NCI-H2107 treated with DMSO at 0.1 percent for 48 hours (cell line): Measurements from ENCODE around the gene ENDOV.

ENCODE experiments used
- DNase-seq: peaks from one replicate; lab custom pipeline; 2025; ENCODE audit not compliant: unreplicated experiment; lab: John Stamatoyannopoulos, UW

The ENDOV gene

DNA sequence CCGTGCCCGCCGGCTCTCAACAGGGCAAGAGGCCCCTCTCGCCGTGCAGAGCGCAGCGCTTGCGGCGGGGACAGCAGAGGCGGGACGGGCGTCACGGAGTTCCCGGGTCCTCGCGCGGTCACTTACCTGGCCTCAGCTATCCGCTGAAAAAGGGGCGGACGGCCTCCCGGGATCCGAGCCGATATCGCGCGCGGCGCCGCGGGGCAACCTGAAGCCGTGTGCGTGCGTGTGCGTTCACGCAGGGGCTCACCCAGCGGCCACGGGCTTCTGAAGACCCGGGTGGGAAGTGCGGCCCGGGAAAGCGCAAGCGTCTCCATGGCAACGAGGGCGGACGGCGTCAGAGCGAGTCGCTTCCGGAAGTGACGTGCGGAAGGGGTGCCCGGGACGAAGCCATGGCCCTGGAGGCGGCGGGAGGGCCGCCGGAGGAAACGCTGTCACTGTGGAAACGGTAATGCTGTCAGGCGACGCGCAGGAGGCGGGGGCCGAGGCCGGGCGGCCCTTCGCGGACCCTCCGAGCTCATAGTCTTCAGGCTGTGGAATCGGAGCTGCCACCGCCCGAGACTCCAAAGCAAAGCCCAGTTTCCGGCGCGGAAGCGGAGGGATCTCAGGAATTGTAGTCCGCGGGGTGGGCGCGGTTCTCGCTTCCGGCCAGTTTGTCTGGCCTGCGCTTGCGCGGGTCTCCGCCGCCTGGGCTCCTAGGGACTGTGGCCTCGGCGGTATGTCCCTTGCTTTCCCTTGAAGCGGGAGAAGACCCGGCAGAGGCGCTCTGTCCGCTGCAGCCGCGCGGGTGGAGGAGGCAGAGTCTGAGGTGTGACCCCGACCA lies at the start of gene ENDOV:
Gene ENDOV, plus strand, starts transcription at position 365 of the 823 bp plus-strand sequence. Its CDS starts 28 bp downstream, at position 393.
- peak; percentile 78 for DNase-seq

DNA sequence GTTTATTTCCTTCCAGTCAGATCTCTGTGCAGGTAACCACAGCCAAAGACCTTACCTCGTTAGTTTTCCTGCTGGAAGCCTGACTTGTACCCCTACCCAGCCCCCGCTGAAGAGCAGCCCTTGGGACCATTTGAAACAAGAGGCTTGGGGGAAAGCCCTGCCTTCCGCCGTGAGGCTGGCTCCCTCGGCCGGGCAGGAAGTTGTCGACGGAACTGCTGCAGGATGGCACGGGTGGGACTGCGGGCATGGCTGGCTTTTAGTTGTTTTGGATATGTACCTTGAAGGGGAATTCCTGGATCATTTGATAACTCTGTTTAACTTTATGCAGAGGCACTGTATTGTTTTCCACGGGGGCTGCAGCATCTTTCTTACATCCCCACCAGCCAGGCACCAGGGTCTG lies 49.0 kb upstream of the ENDOV start:
- DNase-seq: no peak

DNA sequence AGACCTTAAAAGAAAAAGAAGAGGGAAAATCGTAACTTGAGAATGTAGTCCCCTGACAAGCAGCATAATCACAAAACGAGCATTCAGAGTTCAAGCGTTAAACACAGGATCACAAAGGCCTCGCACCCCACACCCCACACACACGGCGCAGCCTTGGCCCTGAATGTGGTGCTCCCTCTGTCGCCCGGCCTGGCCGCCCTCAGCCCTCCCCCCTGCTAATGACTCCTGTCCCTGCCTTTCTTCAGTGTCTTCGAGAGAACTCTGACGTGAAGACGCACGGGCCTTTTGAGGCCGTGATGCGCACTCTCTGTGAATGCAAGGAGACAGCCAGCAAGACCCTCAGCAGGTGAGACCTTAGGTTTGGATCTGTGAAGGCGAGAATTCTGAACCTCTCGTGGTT lies 47.5 kb upstream of the ENDOV start:
- no peak for DNase-seq

DNA sequence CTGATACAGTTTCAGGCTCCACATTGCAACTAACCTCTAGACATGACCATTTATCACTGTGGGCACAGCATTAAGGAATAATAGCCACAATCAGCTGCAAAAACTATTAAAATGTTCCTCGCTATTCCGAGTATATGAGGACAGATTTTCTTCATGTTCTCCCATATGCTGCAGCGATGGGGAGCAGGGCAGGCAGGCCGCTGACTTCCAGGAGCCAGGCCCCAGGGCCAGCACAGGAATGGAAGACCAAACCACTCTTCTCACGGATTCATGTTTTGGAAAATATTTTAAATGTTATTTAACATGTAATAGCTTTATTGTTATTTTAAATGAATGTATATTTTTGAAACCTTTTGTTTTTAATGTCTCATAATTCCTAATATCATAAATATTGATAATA lies 43.8 kb upstream of the ENDOV start:
- DNase-seq: no peak

DNA sequence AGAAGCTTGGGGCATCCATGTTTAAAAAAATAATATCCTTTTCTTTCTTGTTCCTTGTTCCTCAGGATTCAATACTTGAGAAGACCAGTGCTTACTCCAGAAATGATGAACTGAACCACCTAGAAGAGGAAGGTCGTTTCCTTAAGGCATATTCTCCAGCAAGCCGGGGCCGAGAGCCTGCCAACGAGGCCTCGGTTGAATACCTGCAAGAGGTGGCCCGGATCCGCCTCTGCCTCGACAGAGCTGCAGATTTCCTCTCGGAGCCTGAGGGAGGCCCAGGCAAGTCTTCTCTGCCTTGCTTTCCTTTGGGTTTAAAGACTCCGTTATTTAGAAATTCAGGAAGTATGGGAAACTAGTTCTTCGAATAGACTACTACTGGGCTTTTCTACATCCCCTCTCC lies 42.5 kb upstream of the ENDOV start:
- DNase-seq: no peak

DNA sequence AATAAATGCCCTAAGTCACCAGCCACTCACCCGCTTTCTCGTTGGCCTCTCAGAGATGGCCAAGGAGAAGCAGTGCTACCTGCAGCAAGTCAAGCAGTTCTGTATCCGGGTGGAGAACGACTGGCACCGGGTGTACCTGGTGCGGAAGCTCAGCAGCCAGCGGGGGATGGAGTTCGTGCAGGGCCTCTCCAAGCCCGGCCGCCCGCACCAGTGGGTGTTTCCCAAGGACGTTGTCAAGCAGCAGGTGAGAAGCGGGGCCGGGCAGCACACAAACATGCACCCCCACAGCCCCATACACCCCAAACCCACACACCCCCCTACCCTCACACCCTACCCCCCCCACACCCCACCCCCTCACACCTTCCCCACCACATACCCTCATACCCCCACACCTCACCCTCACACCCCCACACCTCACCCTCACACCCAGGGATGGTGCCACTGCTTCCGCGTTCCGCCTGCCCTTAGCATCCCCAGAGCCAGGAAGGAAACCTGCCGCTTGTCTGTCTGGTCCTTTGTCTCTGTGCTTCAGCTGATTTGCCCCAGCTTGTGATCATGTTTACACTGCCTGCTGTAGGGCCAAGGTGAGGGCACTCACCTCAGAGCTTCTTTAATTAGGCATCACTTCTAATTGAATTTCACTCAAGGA lies 41.9 kb upstream of the ENDOV start:
- DNase-seq: no peak

DNA sequence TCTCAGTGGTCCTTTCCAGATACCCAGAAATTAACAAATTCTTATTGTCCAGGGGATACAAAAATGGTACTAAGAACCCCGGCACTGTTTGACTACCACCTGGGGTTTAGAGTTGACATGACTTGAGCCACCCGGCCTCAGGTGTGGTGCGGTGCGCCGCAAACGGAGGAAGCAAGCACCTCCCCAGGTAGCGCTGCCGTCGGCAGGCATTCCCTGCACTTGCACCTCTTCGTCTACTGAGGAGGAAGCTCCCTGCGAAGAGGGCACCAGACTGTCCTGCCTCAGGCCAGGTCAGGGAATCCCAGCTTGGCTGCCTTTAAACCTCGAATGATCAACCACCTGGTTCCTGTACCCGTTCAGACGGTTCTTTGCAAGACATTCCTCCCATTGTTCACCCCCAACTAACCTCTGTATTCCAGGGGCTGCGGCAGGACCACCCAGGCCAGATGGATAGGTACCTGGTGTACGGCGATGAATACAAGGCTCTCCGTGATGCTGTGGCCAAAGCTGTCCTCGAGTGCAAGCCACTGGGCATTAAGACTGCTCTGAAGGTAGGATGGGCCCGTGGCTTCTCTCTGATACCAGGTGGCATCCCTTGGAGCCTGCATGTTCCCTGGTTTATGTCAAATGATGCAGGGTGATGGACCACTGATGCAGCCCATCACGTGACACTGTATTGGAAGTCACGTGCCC lies 40.8 kb upstream of the ENDOV start:
- no peak for DNase-seq

DNA sequence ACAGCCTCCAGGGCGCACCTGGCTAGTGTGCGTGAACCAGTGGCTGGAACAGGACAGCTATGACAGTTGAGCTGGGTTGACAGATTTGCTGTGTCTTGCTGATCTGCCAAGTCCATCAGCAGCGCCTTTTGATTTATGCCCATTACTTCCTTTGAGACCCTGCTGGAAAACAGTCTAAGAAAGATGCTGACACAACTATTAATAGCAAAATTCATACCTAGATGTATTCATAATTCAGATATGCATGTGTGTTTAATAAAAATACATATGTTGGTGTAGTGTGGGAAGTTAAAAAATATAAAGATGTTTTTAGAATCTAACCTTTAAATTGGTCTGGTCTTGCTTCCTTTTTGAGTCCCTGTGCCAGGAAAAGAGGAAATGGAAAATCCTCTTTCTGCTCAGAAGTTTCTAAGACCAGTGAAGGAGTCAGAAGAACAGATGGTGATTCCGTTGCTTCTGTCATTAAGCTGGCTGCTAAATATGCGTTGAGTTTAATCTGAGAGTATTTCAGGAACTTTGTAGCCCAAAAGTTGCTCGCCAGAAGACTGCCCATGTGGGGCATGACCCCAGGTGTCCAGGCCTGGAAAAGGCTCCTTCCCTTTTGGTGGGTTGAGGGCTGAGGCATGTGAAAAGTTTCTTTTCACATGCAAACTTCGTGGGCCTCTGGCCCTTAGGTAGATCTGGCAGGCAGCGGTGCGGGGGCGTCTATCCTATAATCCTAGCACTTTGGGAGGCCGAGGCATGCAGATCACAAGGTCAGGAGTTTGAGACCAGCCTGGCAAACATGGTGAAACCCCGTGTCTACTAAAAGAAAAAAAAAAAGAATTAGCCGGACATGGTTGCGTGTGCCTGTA lies 40.0 kb upstream of the ENDOV start:
- no peak for DNase-seq

DNA sequence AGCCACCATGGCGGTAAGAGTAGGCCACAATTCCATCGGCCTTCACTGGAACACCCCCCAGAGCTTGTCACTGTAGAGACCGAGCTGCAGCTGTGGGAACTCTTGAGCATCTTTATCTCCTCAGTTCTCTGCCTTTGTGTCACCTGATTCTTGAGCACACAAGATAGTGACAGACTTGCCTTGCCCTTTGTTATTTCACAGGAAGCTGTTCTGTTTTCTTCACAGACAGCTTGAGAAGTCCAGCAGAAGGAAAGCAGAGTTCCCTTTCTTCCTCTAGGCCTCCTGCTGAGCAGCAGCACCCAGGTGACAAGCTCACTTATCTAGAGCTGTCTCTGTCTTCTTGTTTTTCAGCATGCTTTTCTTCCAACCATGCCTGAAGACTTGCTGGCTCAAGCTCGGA lies 38.4 kb upstream of the ENDOV start:
- DNase-seq: no peak

DNA sequence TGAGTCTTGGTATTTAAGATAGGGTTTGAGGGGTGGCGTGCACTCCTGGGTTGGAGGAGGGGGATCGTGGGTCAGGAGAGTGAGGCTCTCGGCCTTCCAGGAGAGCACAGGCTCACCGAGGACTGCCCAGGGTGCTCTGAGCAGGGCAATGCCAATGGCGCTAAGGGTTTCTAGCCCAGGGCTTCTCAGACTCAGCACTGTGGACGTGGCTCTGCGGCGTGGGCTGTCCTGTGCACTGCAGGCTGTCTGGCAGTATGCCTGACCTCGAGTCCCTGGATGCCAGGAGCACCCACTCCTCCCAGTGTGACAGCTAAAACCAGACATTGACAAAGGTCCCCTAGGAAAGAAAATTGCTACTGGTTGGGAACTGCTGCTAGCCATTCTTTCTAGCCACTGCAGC lies 37.2 kb upstream of the ENDOV start:
- no peak for DNase-seq

DNA sequence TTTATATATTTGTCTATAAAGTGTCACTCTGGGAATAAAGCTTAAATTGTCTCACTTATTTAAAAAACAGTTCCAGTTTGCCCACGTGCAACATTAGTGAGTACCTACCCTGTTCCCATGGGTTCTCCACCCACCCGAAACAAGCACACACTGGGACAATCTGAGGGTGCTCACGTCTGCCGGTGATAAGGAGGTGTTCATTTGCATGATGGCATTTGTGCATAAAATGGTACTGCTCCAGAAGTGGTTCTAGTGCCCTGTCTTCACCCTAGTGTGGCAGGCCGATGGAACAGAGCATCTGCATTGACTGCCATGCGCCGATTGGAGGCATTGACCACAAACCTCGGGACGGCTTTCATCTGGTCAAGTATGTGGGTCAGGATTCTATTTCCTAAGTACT lies 35.6 kb upstream of the ENDOV start:
- DNase-seq: no peak

DNA sequence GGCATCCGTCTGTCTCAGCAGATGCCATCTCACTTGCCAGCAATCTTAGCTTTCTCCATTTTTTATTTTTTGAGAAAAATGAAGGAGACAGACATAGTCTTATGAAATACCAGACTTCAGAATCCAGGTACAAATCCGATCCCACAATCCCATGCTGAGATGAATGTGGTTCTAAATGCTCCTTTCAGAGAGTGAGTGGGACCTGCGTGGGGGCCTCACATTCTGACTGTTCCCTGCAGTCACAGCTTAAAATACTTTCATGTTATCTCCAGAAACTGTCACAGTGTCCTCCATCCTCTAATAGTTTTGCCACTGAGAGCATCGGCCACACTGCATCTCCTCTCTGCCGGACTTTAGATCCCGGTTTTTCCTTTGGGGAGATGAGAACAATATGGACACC lies 34.9 kb upstream of the ENDOV start:
- DNase-seq: no peak

DNA sequence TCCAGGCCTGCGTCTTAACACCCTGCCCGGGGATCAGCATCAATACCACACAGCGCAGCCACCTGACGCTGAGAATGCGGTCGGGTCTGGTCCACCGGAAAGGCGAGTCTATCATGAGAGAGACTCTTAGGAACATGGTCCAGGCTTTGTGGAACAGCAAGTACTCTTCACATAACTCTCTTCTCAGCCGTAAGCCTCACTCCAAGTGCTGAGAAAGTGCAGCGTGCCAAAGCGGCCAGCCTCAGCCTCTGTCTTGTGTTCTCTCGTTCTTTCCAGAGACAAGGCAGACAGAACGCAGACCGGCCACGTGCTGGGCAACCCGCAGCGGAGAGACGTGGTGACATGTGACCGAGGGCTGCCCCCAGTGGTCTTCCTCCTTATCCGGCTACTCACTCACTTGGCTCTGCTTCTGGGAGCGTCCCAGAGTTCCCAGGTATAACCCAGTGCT lies 34.4 kb upstream of the ENDOV start:
- DNase-seq: no peak

DNA sequence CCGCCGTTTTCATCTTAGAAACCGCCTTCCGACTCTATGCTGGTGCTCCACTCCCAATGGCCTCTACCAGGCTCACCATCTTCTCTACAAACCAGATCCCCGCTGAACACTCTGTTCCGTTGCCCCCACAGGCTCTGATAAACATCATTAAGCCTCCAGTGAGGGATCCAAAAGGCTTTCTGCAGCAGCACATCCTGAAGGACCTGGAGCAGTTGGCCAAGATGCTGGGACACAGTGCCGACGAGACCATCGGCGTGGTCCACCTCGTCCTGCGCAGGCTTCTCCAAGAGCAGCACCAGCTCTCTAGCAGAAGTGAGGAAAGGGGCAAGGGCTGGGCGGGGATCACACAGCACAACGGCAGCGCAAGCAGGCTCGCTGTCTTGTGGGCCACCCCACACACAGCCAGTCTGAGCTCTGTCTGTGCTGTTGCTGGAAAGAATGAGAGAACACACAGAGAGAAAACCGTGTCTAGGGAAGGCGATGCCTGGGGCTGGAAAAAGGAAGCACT lies 33.5 kb upstream of the ENDOV start:
- DNase-seq: no peak

DNA sequence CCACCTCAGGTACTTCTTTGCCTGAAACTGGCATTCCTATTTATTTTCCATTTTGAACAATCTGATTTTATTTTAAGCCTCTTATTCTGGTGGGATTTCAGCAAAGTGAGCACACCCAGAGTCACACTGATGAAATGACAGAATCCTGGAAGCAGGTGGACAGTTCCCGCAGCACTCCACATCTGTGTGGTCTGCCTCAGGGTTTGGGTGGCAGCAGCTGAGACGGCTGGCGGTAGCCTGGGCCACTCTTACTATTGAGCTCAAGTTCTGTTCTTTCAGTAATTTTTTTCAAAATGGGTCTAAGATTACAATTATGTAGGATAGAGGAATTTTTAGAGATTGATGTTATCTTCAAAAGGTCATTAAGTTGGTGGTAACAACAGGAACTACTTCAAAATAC lies 32.5 kb upstream of the ENDOV start:
- no peak for DNase-seq

DNA sequence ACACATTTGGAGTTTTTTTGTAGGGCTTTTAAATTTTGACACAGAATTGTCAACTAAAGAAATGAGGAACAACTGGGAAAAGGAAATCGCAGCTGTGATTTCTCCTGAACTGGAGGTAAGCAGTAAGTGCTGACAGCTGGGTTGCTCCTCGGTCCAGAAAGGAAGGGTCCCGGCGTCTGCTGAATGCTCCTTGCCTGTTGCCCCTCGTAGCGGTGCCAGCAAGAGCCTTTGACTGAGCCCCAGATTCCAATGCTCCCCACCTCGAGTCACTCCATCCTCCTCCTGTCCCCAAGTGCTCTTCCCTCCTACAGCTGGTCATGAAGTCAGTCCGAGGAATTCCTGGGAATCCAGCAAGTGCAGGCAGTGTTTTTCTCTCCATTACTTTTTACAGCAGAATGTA lies 32.0 kb upstream of the ENDOV start:
- no peak for DNase-seq

DNA sequence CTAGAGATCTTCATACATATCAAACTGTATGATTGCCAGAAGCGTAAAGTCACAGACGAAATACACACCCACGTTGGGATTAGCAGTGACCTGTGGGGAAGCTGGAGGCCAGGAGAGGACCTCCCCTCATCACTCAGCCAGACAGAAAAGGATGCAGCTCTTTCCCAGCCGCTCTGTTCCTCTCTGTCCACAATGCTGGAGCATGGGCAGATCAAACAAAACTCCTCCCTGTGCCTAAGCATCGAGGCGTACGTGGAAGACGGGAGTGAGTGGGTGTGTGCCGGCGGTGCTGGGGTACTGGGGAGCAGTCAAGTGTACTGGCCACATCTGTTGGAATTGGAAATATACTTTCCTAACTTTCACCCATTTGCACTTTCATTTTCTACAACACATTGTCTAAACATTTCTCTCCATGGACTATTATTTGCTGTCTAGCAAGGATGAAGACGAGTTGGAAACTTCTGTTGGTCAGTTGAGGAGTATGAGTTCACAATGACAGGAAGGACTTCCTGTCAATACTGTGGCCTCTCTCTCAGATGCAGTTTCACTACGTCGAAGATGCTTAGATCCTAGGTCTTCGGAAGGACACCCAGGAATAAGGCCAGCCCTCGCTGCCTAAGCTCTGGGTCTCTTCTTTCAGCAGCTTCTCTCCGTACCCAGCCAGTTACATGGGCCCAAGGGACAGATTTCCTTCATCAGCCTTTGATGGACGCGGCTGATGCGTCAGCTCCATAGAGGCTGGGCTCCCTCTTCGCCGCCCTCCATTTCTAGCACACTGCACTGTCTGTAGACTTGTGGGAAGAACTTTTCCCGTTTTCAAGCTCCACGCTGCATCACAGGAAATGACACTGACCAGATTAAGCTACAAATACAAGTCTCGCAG lies 30.6 kb upstream of the ENDOV start:
- DNase-seq: no peak

DNA sequence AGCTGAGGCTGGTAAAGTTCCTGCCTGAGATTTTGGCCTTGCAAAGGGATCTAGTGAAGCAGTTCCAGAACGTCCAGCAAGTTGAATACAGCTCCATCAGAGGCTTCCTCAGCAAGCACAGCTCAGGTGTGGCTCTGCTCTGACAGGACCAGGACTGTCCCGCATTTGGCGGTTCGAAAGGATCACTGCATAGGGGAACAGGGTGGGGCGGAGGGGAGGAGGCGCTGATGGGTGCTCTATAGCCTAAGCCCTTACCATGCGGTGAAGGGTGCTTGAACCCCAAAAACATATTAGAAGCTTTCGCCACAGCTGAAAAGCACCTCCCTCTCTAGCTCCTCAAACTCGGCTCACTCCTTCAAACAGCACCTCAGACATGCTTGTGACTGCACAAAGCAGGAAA lies 29.9 kb upstream of the ENDOV start:
- DNase-seq: no peak

DNA sequence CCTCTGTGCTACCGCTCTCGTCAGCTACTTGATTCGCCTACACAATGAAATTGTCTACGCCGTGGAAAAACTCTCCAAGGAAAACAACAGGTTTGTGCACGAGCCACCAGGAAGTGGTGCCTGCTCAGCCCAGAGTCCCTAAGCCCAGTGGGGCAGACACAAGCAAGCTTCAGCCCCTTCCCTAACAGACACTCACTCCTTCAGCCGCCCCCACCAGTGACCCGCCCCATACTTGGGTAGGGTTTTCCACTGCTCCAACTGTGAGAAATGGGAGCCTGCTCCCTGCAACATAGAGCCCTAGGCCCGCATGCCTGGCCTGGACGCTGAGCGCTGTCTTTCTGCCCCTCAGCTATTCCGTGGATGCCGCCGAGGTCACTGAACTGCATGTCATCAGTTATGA lies 28.6 kb upstream of the ENDOV start:
- DNase-seq: no peak

DNA sequence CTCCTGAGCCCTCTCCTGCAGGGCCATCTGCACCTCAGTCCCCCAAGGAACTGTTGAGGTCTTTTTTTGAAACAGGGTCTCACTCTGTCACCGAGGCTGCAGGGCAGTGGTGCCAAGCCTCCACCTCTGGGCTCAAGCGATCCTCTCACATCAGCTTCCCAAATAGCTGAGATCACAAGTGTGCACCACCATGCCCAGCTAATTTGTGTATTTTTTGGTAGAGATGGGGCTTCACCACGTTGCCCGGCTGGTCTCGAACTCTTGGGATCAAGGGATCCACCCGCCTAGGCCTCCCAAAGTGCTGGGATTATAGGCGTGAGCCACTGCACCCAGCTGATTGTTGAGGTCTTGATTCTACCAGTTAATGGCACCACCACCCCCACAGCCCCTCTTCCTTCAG lies 27.9 kb upstream of the ENDOV start:
- DNase-seq: no peak
